ENCODE measurements around the gene FGGY.

DNA sequence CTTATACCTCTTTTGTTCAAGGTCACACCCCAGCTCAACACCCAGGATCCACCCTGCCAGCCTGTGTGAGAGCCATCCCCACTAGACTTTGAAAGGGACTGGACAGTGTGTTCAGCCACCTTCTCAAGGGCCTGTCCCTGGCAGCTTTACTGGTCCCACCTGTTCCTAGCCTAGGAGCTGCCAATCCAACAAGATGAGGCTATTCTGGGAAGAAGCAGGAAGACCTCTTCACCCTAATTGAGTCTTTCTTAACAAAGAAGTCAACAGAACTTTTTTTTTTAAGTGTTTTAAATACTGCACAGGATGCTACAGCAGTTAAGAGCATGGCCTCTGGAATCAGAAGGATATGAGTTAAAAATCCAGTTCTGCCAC lies 422.1 kb downstream of the FGGY start:
- TF ChIP-seq CTCF (conservative IDR thresholded peaks at IDR 0.05 in 1 of 2, IDR thresholded peaks at IDR 0.05 in 1 of 2; ENCODE audit: extremely low read depth in 1 of 2, insufficient read depth in 1 of 2, low read depth in 1 of 2, low read length in 2 of 2) (no peak), EZH2 (IDR thresholded peaks at IDR 0.05; ENCODE audit: borderline replicate concordance, low read length) (no peak)
